Right lobe of liver (tissue), 6 donors: ENCODE measurements around the gene P2RY4. TPM values are rescaled to one million over a fixed set of nuclear protein-coding genes. Genes with fewer than 3 reads are reported as not detected.

Experiments
- ATAC-seq, 4 donors: fragments of 200-7000 bp; cut with Tn5 transposase; one replicate each; pipeline ENCODE4 v1.9.1; 2020; ENCODE audit warnings: mild to moderate bottlenecking in 4 of 4, moderate library complexity in 4 of 4
- DNase-seq, 3 donors: peaks; one replicate each; pipeline ENCODE4 v3.0.0-alpha.2; 2020
- H3K27ac ChIP-seq, 3 donors: fragments of 200-600 bp; one replicate each; pipeline ENCODE4 v1.8.0; 2022
- H3K27me3 ChIP-seq, 2 donors: fragments of 200-600 bp; one replicate each; pipeline ENCODE4 v1.8.0; 2022
- H3K36me3 ChIP-seq, 4 donors: fragments of 200-600 bp; sonication (generic) in 1 of 4; one replicate each; pipeline versions ENCODE4 v1.5.1 to v1.8.0; 2017 to 2022; ENCODE audit warnings: control low read depth in 1 of 4
- H3K4me1 ChIP-seq, 4 donors: fragments of 200-600 bp; sonication (generic) in 1 of 4; one replicate each; pipeline versions ENCODE4 v1.5.1 to v1.8.0; 2017 to 2022; ENCODE audit warnings: control low read depth in 1 of 4
- H3K4me3 ChIP-seq, 3 donors: fragments of 200-600 bp; one replicate each; pipeline ENCODE4 v1.8.0; 2022
- H3K9me3 ChIP-seq, 4 donors: fragments of 200-600 bp; sonication (generic) in 1 of 4; one replicate each; pipeline versions ENCODE4 v1.5.1 to v1.8.0; 2017 to 2022; ENCODE audit warnings: control low read depth in 1 of 4
- CTCF ChIP-seq, 4 donors: fragments of 200-600 bp in 3 of 4; fragments of 450-650 bp in 1 of 4; IDR thresholded peaks; one replicate each; pipeline versions ENCODE4 v1.5.1 to v1.8.0; 2016 to 2022; ENCODE audit warnings: antibody characterized with exemption in 4 of 4, mild to moderate bottlenecking in 2 of 4
- POLR2A ChIP-seq: fragments of 450-650 bp; IDR thresholded peaks from one replicate; pipeline ENCODE4 v1.6.1; 2017; ENCODE audit warnings: antibody characterized with exemption, mild to moderate bottlenecking
- WGBS: methylation state at CpG from one replicate; pipeline ENCODE4 v1.1.6; 2018; ENCODE audit warnings: low coverage, low lambda C conversion rate; ENCODE audit not compliant: insufficient coverage; ENCODE audit errors: missing lambda C conversion rate; 5-methylcytosine and 5-hydroxymethylcytosine counted together
- intact Hi-C, 2 donors: fragments of 100-400 bp; cut with DNase I; formaldehyde crosslinking; loops; one replicate each; pipeline versions ENCODE4 v1.11.2 to v1.14.1; 2022
- total RNA-seq, 6 experiments: library from RNA; depleted of rRNA in 2 of 6; stranded (reverse); fragments of >200 nt in 2 of 6; fragmentation: NEBNext Ultra II Directional in 3 of 6; extraction: Animal tissue kit (Norgen Biotek cat#: 25700) in 3 of 6; gene quantifications; one replicate each; pipeline versions ENCODE4 v1.1.0 to v1.2.4, GENCODE V29; 2016 to 2023
- donor health status: DM: no; HTN: yes; CAD: no.
- donor health status: DM: no; HTN: no; CAD: no.
- donor health status: DM: no; HTN: no; CAD: no.
- donor health status: DM: no; HTN: yes; CAD: no.
- donor health status: DM: no; HTN: yes; CAD: no.

P2RY4 gene
- total RNA-seq, 6 experiments from 2014 or later, result 0.18 to 1.4 (median 0.26) TPM

GRCh38 chrX:70255452-70255851, 4.6 kb downstream of the P2RY4 start:
- H3K27ac ChIP-seq, result no peak overlapping the region
- TF ChIP-seq CTCF (IDR thresholded peaks at IDR 0.05), result no peak
- no peak for TF ChIP-seq POLR2A
- H3K9me3 ChIP-seq, result no peaks in the 10 kb centered on the region
- no peak for ATAC-seq
- no peaks in the 10 kb centered on the region for H3K36me3 ChIP-seq
- 59% methylated on average over 2 of the region's 2 CpGs for WGBS
- no peaks in the 10 kb centered on the region for H3K4me1 ChIP-seq
- intact Hi-C loops, result no loop called here
- no peaks in the 10 kb centered on the region for H3K27me3 ChIP-seq
- DNase-seq, result no peak
- H3K4me3 ChIP-seq, result no peak overlapping the region

- H3K4me3 ChIP-seq, result no peak overlapping the region
- no peaks in the 10 kb centered on the region for H3K36me3 ChIP-seq
- H3K4me1 ChIP-seq, result no peaks in the 10 kb centered on the region
- TF ChIP-seq POLR2A (no peak), CTCF (IDR thresholded peaks at IDR 0.05) (no peak)
- WGBS, result 79% methylated on average over 2 of the region's 3 CpGs
- ATAC-seq, result no peak
- H3K27ac ChIP-seq, result no peak overlapping the region
- intact Hi-C loops, result no loop called here
- no peaks in the 10 kb centered on the region for H3K27me3 ChIP-seq
- no peaks in the 10 kb centered on the region for H3K9me3 ChIP-seq
- no peak for DNase-seq
Measured at GRCh38 chrX:70254909-70255308, 5.1 kb downstream of the P2RY4 start.

GRCh38 chrX:70254063-70254400, 6.0 kb downstream of the P2RY4 start:
- H3K36me3 ChIP-seq, result no peaks in the 10 kb centered on the region
- 63% methylated on average over 1 of the region's 1 CpG for WGBS
- intact Hi-C loops, result no loop called here

GRCh38 chrX:70253377-70254062, 6.5 kb downstream of the P2RY4 start:
- DNase-seq (no peak), ATAC-seq (no peak)
- WGBS, result 49% methylated on average over 3 of the region's 3 CpGs
- no peak for TF ChIP-seq CTCF (IDR thresholded peaks at IDR 0.05)
- TF ChIP-seq POLR2A, result no peak
- Histone ChIP-seq H3K36me3 (no peaks in the 10 kb centered on the region), H3K27ac (no peak overlapping the region), H3K4me1 (no peaks in the 10 kb centered on the region), H3K27me3 (no peaks in the 10 kb centered on the region), H3K4me3 (no peak overlapping the region), H3K9me3 (no peaks in the 10 kb centered on the region)
- intact Hi-C loops, result no loop called here

More at GRCh38 chrX:70254063-70254400, 6.0 kb downstream of the P2RY4 start:
- DNase-seq (no peak), ATAC-seq (no peak)
- no peaks in the 10 kb centered on the region for H3K27me3 ChIP-seq
- H3K4me3 ChIP-seq, result no peak overlapping the region
- no peaks in the 10 kb centered on the region for H3K4me1 ChIP-seq
- no peak for TF ChIP-seq CTCF (IDR thresholded peaks at IDR 0.05)
- no peak for TF ChIP-seq POLR2A
- no peaks in the 10 kb centered on the region for H3K9me3 ChIP-seq
- no peak overlapping the region for H3K27ac ChIP-seq

GRCh38 chrX:70252491-70252890, 7.5 kb downstream of the P2RY4 start:
- WGBS, result 45% methylated on average over 2 of the region's 2 CpGs
- no peaks in the 10 kb centered on the region for H3K27me3 ChIP-seq
- TF ChIP-seq CTCF (IDR thresholded peaks at IDR 0.05) (no peak), POLR2A (no peak)
- H3K27ac ChIP-seq, result no peak overlapping the region
- no peak overlapping the region for H3K4me3 ChIP-seq
- DNase-seq, result no peak
- ATAC-seq, result no peak
- H3K4me1 ChIP-seq, result no peaks in the 10 kb centered on the region
- intact Hi-C loops, result no loop called here
- no peaks in the 10 kb centered on the region for H3K36me3 ChIP-seq
- H3K9me3 ChIP-seq, result no peaks in the 10 kb centered on the region
